Duodenal mucosa (tissue), 2 donors: Measurements from ENCODE around the gene PACC1.

Experiments used
- H3K27ac ChIP-seq: one replicate; pipeline ENCODE4 v1.7.0; 2013; ENCODE audit warnings: low read depth, low read length
- H3K27me3 ChIP-seq, 2 donors: one replicate each; pipeline ENCODE4 v1.7.0; 2013; ENCODE audit warnings: low read length in 2 of 2, control low read depth in 1 of 2; ENCODE audit not compliant: insufficient read depth in 2 of 2, control insufficient read depth in 1 of 2
- H3K36me3 ChIP-seq, 2 donors: one replicate each; pipeline ENCODE4 v1.7.0; 2013; ENCODE audit warnings: low read length in 2 of 2, control low read depth in 1 of 2; ENCODE audit not compliant: insufficient read depth in 2 of 2, control insufficient read depth in 1 of 2
- H3K4me1 ChIP-seq, 2 donors: one replicate each; pipeline ENCODE4 v1.7.0; 2013; ENCODE audit warnings: low read length in 2 of 2, control low read depth in 1 of 2; ENCODE audit not compliant: insufficient read depth in 2 of 2, control insufficient read depth in 1 of 2
- H3K4me3 ChIP-seq, 2 donors: one replicate each; pipeline ENCODE4 v1.7.0; 2013; ENCODE audit warnings: low read length in 2 of 2, low read depth in 1 of 2
- H3K9ac ChIP-seq, 2 donors: one replicate each; pipeline ENCODE4 v1.7.0; 2013; ENCODE audit warnings: low read length in 2 of 2, low read depth in 1 of 2
- H3K9me3 ChIP-seq, 2 donors: one replicate each; pipeline ENCODE4 v1.7.0; 2013; ENCODE audit warnings: low read length in 2 of 2, control low read depth in 1 of 2; ENCODE audit not compliant: control insufficient read depth in 1 of 2

PACC1 gene

DNA sequence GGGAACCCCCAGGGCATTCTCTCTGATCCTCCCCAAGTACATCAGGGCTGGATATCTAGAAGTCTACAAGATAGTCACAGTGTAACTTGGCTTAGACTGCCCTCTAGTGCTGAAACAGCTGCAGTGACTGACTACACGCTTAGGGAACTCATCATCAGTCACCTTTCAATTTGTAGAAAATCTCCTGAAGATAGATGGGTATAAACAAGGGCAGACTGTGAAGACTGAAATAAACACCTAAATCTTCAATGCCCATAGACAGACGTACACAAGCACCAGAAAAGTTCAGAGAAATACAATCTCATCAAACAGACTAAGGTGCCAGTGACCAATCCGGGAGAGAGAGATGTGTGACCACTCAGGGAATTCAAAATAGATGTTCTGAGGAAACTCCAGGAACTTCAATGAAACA, 46.6 kb downstream of the PACC1 start:
- Histone ChIP-seq H3K4me3 (no peak overlapping the region), H3K9me3 (no peaks in the 10 kb centered on the region), H3K9ac (no peak overlapping the region), H3K4me1 (no peaks in the 10 kb centered on the region), H3K36me3 (peaks cover 6 to 20% of the 10 kb centered on the region in 2 donors), H3K27ac (no peak overlapping the region), H3K27me3 (no peaks in the 10 kb centered on the region)

DNA sequence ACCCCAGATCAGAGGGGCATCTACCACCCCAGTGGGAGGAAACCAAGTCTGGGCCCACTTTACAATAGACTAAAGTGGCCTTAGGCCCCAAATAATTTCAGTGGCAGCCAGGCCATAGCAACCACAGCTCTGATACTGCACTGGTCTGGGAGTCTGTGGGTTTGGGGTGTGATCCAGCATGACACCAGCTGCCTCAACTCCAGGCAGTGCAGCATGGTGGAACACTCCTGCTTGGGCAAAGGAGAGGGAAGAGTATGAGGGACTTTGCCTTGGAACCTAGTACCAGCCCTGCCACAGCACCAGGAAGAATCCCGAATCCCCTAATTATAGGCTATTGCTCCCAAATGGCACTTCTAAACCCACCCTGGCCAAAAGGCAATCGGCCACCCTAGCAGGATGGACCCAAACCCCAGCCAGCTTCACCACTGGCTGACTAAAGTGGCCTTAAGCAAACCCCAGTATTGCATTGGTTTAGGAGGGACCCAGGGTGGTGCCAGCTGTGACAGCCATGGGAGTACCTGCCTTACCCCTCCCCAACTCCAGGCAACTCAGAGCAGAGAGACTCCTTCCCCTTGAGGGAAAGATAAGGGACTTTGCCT, 47.1 kb downstream of the PACC1 start:
- H3K27ac ChIP-seq: no peak overlapping the region
- no peaks in the 10 kb centered on the region for H3K27me3 ChIP-seq
- no peak overlapping the region for H3K9ac ChIP-seq
- H3K9me3 ChIP-seq: no peaks in the 10 kb centered on the region
- H3K36me3 ChIP-seq: peaks cover 6 to 21% of the 10 kb centered on the region in 2 donors
- no peaks in the 10 kb centered on the region for H3K4me1 ChIP-seq
- no peak overlapping the region for H3K4me3 ChIP-seq

DNA sequence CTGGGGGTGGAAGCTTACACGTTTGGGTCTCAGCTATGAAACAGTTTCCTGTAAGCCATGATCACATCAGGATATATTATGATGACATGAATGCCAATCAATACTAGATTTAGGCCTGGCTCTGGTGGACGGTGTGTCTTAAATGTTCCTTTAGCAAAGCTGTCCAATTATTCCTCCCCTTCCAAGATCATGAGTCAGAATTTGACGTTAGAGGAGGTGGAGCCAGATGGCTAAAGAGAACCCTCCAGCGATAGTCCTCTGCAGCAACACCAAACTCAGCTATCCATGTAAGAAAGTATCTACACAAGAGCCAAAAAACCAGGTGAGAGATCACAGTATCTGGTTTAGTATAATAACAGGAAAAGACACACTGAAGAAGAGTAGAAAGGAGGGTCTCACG, 47.8 kb downstream of the PACC1 start:
- Histone ChIP-seq H3K36me3 (peaks cover 6 to 28% of the 10 kb centered on the region in 2 donors), H3K4me3 (no peak overlapping the region), H3K9ac (no peak overlapping the region), H3K9me3 (no peaks in the 10 kb centered on the region), H3K4me1 (no peaks in the 10 kb centered on the region), H3K27ac (no peak overlapping the region), H3K27me3 (no peaks in the 10 kb centered on the region)

DNA sequence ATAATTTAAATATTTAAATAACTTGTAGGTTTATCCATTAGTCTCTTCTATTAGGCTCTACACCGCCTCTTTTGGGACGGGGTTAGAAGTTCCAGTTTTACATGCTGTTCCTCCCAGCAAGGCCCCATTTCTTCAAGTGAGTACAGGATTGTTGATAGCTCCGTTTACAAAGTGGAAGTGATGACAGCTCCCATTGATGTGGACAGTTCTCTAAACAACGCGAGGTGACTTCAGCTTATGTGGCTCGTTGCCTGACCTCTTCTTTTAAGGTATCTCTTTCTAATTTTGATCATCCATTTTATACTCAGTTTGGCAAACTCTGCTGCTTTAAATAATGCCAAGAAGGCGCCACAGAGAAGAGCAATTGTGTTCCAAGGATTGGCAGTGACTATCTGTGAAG, 49.7 kb downstream of the PACC1 start:
- H3K27ac ChIP-seq: no peak overlapping the region
- peaks cover 9 to 38% of the 10 kb centered on the region in 2 donors for H3K36me3 ChIP-seq
- no peaks in the 10 kb centered on the region for H3K27me3 ChIP-seq

DNA sequence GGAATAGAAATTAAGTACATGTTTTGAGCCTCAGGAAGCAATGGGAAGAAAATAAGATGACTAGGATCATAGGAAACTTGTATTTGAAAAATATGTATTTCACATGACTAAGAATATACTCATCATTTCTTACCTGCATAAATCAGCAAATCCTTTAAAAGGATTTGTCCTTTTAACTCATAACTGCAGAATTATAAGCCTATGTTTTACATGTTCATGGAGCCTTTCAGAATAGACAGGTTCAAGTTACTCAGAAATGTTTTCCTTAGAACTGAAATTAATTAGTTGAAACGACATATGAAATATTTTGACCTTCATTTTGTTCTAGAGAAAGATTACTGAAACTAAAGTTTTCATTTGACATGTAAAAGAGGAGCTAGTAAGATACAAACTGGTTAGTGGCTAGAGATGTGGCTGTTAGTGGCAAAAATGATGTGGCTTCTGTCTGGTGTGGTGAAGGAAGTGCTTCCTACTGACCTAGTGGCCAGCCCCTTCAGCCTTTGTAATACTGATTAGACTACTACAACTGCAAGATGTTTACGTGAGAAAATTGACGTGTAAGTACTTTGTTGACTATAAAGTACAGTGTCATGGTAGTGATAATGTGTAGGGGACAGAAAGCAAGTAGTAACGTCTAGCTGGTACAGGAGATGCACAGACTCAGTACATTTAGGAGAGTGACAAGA, 54.7 kb downstream of the PACC1 start:
- H3K9ac ChIP-seq: no peak overlapping the region
- no peak overlapping the region for H3K4me3 ChIP-seq
- H3K36me3 ChIP-seq: peaks cover 15 to 43% of the 10 kb centered on the region in 2 donors
- H3K9me3 ChIP-seq: no peaks in the 10 kb centered on the region
- no peaks in the 10 kb centered on the region for H3K4me1 ChIP-seq
- H3K27ac ChIP-seq: no peak overlapping the region
- H3K27me3 ChIP-seq: no peaks in the 10 kb centered on the region

More for the DNA sequence above, 49.7 kb downstream of the PACC1 start:
- Histone ChIP-seq H3K9me3 (no peaks in the 10 kb centered on the region), H3K4me3 (no peak overlapping the region), H3K9ac (no peak overlapping the region), H3K4me1 (no peaks in the 10 kb centered on the region)

DNA sequence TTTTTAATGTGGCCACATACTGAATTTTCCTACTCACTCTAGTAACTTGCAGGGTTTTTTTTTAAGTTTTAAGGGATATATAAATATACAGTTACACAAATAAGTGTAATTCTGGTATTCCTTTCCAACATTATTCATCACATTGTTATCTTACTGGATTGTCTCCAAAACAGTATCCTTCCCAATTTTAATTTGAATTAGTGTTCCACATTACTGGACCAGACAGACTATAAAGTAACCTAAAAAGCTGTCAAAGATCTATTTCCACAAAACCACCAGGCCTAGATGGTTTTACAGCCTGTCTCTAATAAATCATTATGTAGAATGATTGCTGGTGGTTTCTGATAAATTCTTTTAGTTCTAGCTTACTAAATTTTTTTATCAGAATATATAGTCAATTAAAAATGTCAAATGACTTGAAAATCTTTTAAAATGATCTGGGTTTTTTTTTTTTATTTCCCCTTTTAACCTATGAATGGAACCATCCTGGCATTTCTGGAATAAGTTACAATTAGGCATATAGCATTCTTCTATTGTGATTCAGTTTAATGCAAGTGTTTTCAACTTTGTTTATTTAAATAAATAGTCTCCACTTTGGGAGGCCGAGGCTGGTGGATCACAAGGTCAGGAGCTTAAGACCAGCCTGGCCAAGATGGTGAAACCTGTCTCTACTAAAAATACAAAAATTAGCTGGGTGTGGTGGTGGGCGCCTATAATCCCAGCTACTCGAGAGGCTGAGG, 59.3 kb downstream of the PACC1 start:
- peaks cover 11 to 38% of the 10 kb centered on the region in 2 donors for H3K36me3 ChIP-seq
- no peak overlapping the region for H3K9ac ChIP-seq
- no peaks in the 10 kb centered on the region for H3K9me3 ChIP-seq
- no peaks in the 10 kb centered on the region for H3K4me1 ChIP-seq
- no peak overlapping the region for H3K27ac ChIP-seq
- H3K27me3 ChIP-seq: no peaks in the 10 kb centered on the region
- no peak overlapping the region for H3K4me3 ChIP-seq

DNA sequence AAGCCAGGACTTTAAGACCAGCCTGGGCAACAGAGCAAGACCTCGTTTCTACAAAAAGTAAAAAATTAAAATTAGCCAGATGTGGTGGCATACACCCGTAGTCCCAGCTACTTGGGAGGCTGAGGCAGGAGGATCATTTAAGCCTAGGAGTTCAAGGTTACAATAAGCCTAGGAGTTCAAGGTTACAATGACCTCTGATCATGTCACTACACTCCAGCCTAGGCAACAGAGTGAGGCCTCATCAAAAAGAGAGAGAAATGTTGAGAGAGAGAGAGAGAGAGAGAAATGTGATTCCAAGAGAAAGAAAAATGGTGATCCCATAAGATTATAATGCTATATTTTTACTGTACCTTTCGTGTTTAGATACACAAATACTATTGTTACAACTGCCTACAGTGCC, 60.2 kb downstream of the PACC1 start:
- peaks cover 9 to 32% of the 10 kb centered on the region in 2 donors for H3K36me3 ChIP-seq

DNA sequence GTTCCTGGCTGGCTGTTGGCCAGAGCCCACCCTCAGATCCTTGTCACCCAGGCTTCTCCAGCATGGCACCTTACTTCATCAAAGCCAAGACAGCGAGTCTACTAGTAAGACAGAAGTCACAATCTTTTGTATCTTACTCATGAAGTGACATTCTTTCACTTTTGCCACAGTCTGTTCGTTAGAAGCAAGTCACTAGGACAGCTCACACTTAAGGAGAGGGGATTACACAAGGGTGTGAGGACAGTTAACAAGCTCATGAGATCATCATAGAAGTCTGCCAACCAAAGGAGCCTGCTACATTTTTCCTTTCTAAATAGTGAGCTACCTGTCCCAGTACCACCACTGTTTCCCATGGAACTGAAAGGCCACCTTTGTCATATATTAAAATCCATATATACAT, 61.5 kb downstream of the PACC1 start:
- Histone ChIP-seq H3K4me3 (no peak overlapping the region), H3K27ac (no peak overlapping the region), H3K9me3 (no peaks in the 10 kb centered on the region), H3K27me3 (no peaks in the 10 kb centered on the region), H3K36me3 (peaks cover 5 to 34% of the 10 kb centered on the region in 2 donors), H3K9ac (no peak overlapping the region), H3K4me1 (no peaks in the 10 kb centered on the region)

More for the DNA sequence above, 60.2 kb downstream of the PACC1 start:
- H3K27me3 ChIP-seq: no peaks in the 10 kb centered on the region
- no peak overlapping the region for H3K9ac ChIP-seq
- H3K27ac ChIP-seq: no peak overlapping the region
- no peaks in the 10 kb centered on the region for H3K4me1 ChIP-seq
- no peaks in the 10 kb centered on the region for H3K9me3 ChIP-seq
- H3K4me3 ChIP-seq: no peak overlapping the region

DNA sequence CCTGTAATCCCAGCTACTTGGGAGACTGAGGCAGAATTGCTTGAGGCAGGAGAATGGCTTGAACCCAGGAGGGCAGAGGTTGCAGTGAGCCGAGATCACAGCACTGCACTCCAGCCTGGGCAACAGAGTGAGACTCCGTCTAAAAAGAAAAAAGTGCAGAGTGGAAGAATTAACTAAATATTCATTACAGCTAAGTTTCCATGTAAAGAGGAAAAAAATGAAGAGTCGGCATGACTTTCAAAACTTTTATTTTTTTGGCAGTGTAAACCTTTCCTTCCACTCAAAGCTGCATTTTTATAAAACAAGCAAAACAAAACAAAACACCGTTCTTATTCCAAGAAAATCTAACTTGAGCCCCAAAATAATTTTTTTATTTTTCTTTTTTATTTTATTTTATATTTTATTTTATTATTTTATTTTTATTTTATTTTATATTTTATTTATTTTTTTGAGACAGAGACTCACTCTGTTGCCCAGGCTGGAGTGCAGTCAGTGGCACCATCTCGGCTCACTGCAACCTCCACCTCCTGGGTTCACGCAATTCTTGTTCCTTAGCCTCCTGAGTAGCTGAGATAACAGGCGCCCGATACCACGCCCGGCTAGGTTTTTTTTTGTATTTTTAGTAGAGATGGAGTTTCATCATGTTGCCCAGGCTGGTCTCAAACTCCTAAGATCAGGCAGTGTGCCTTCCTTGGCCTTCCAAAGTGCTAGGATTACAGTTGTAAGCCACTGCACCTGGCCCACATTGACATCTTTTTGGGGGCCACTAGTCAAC, 62.9 kb downstream of the PACC1 start:
- H3K27me3 ChIP-seq: no peaks in the 10 kb centered on the region
- H3K4me1 ChIP-seq: no peaks in the 10 kb centered on the region
- no peak overlapping the region for H3K4me3 ChIP-seq
- H3K27ac ChIP-seq: no peak overlapping the region
- no peaks in the 10 kb centered on the region for H3K9me3 ChIP-seq
- no peak overlapping the region for H3K9ac ChIP-seq
- H3K36me3 ChIP-seq: peaks cover 10 to 37% of the 10 kb centered on the region in 2 donors

DNA sequence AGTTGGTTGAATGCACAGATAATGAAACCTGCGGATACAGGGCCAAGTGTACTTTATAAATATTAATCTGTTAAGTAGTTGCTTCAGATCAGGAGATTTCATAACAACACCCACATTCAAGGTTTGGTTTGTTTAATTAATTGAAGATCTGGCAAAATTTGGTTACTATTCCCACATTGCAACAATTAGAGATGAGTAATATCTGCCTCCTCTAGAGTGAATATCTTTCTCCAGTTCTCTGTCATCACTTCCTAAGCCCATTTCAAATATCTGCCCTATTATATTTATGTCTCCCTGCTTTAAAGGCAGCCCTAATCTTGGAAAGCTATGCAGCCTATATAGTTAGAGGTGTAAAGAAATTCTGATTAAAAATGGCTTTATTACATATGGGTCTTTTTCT, 68.1 kb downstream of the PACC1 start:
- Histone ChIP-seq H3K4me1 (no peaks in the 10 kb centered on the region), H3K4me3 (no peak overlapping the region), H3K9ac (no peak overlapping the region), H3K27me3 (no peaks in the 10 kb centered on the region), H3K27ac (no peak overlapping the region), H3K36me3 (peaks cover 10 to 38% of the 10 kb centered on the region in 2 donors), H3K9me3 (no peaks in the 10 kb centered on the region)
